SK-N-SH (cell line): ENCODE measurements around the gene TRPM6.

Experiments used
- EP300 ChIP-seq, 2 experiments: IDR thresholded peaks; 2 replicates each; pipeline versions ENCODE4 v1.4.0 to v1.6.1; 2012; ENCODE audit warnings: borderline replicate concordance in 1 of 2, low read depth in 1 of 2, low read length in 1 of 2
- EZH2phosphoT487 ChIP-seq: fragments of 200-600 bp; sonication (generic); IDR thresholded peaks from 2 replicates; pipeline ENCODE4 v1.6.1; 2017; ENCODE audit warnings: low read depth, mixed run types, mild to moderate bottlenecking, antibody characterized with exemption, moderate library complexity, borderline replicate concordance
- FOXJ3 ChIP-seq: sonication (generic); formaldehyde crosslinking; IDR thresholded peaks from 2 replicates; pipeline ENCODE4 v1.5.1; 2020; ENCODE audit warnings: mild to moderate bottlenecking, missing genetic modification reagents
- GATA2 ChIP-seq: sonication (generic); formaldehyde crosslinking; IDR thresholded peaks from 2 replicates; pipeline ENCODE4 v1.5.0; 2020; ENCODE audit warnings: mild to moderate bottlenecking, missing genetic modification reagents
- JUND ChIP-seq: IDR thresholded peaks from 2 replicates; pipeline ENCODE4 v1.4.0; 2012
- MXI1 ChIP-seq: IDR thresholded peaks from 2 replicates; pipeline ENCODE4 v1.6.1; 2012; ENCODE audit warnings: mild to moderate bottlenecking, low read depth, low read length, improper control_type of control experiment
- NFIC ChIP-seq: IDR thresholded peaks from 2 replicates; pipeline ENCODE4 v1.4.0; 2012; ENCODE audit warnings: borderline replicate concordance
- NRF1 ChIP-seq: IDR thresholded peaks from 2 replicates; pipeline ENCODE4 v1.6.1; 2012; ENCODE audit warnings: low read depth, mild to moderate bottlenecking, low read length
- PBX3 ChIP-seq: IDR thresholded peaks from 2 replicates; pipeline ENCODE4; 2012
- POLR2AphosphoS5 ChIP-seq: IDR thresholded peaks from 2 replicates; pipeline ENCODE4 v1.6.1; 2012; ENCODE audit warnings: low read depth, low read length
- RCOR1 ChIP-seq: fragments of 150-350 bp; IDR thresholded peaks from 2 replicates; pipeline ENCODE4 v1.6.1; 2017; ENCODE audit warnings: antibody characterized with exemption, low read length
- USF1 ChIP-seq: IDR thresholded peaks from 2 replicates; pipeline ENCODE4 v1.4.0; 2012; ENCODE audit warnings: low read depth, borderline replicate concordance
- YY1 ChIP-seq: IDR thresholded peaks from 2 replicates; pipeline ENCODE4 v1.4.0; 2012; ENCODE audit warnings: low read depth, mild to moderate bottlenecking
- TF ChIP-seq, protein P1 (sequence below): fragments of 200-600 bp; sonication (generic); IDR thresholded peaks from 2 replicates; pipeline ENCODE4 v1.6.1; 2017; ENCODE audit warnings: antibody characterized with exemption, mild to moderate bottlenecking, moderate library complexity

- no peak for TF ChIP-seq JUND
- TF ChIP-seq EP300 (IDR thresholded peaks at IDR 0.05; ENCODE audit: borderline replicate concordance in 1 of 2, low read depth in 1 of 2, low read length in 1 of 2): no peak
- no peak for TF ChIP-seq MXI1
- no peak for TF ChIP-seq FOXJ3
- TF ChIP-seq, protein P1, sequence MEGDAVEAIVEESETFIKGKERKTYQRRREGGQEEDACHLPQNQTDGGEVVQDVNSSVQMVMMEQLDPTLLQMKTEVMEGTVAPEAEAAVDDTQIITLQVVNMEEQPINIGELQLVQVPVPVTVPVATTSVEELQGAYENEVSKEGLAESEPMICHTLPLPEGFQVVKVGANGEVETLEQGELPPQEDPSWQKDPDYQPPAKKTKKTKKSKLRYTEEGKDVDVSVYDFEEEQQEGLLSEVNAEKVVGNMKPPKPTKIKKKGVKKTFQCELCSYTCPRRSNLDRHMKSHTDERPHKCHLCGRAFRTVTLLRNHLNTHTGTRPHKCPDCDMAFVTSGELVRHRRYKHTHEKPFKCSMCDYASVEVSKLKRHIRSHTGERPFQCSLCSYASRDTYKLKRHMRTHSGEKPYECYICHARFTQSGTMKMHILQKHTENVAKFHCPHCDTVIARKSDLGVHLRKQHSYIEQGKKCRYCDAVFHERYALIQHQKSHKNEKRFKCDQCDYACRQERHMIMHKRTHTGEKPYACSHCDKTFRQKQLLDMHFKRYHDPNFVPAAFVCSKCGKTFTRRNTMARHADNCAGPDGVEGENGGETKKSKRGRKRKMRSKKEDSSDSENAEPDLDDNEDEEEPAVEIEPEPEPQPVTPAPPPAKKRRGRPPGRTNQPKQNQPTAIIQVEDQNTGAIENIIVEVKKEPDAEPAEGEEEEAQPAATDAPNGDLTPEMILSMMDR: no peak
- TF ChIP-seq GATA2 (CRISPR knock-in tag): no peak
- no peak for TF ChIP-seq POLR2AphosphoS5
- no peak for TF ChIP-seq PBX3
- TF ChIP-seq YY1: no peak
- TF ChIP-seq RCOR1: no peak
- TF ChIP-seq NRF1: no peak
- no peak for TF ChIP-seq USF1
- no peak for TF ChIP-seq NFIC
- no peak for TF ChIP-seq EZH2phosphoT487
Measured at GRCh38 chr9:74803376-74804017, 84.2 kb downstream of the TRPM6 start.
